HCT116 (cell line): ENCODE results near the gene PPFIA2. TPM values are rescaled to one million over a fixed set of nuclear protein-coding genes. Genes with fewer than 3 reads are reported as not detected.

Experiments
- ATAC-seq: fragments of 200-7000 bp; cut with Tn5 transposase; 2 replicates; pipeline ENCODE4 v1.9.1; 2020; ENCODE audit warnings: mild to moderate bottlenecking, moderate library complexity
- BruUV-seq: library from RNA; stranded (reverse); fragments of 400-500 nt; replicated peaks from 2 replicates; lab custom pipeline; 2021; lab: Mats Ljungman, UMichigan
- CTCF ChIA-PET: fragments of 300-600 bp; sonication (Branson Sonifier 250); formaldehyde crosslinking; loops from one replicate; lab custom pipeline; 2021; ENCODE audit warnings: antibody characterized with exemption; lab: Charles Lee
- POLR2A ChIA-PET: fragments of 300-600, 350-600 bp; sonication (Branson Sonifier 250); formaldehyde crosslinking; loops from one replicate; lab custom pipeline; 2021; ENCODE audit warnings: antibody characterized with exemption; lab: Charles Lee
- RAD21 ChIA-PET, 2 experiments: fragments of 300-600 bp; sonication (Branson Sonifier 250); formaldehyde crosslinking; loops; one replicate each; lab custom pipeline; 2023; ENCODE audit warnings: low total read pairs in 2 of 2; ENCODE audit not compliant: uncharacterized antibody in 2 of 2, unreplicated experiment in 2 of 2, low non-redundant PET in 1 of 2; lab: Charles Lee
- DNase-seq: peaks from one replicate; pipeline ENCODE4 v3.0.0-alpha.2; 2010; ENCODE audit warnings: low read depth, low spot score
- H2AFZ ChIP-seq: fragments of 200-600 bp; shearing (Covaris generic), sonication (generic); 2 replicates; pipeline ENCODE4 v1.6.1; 2017; ENCODE audit warnings: low read depth, mixed run types, mixed read lengths, antibody characterized with exemption, low read length; ENCODE audit not compliant: poor library complexity, severe bottlenecking
- H3K27ac ChIP-seq: 2 replicates; pipeline ENCODE4 v1.5.1; 2012; ENCODE audit warnings: low read depth, low read length
- H3K27me3 ChIP-seq: fragments of 200-600 bp; sonication (generic); 2 replicates; pipeline ENCODE4 v1.6.1; 2016; ENCODE audit warnings: mixed run types, low read length, mixed read lengths; ENCODE audit not compliant: insufficient read depth
- H3K36me3 ChIP-seq, 2 experiments: fragments of 200-500 bp in 1 of 2; fragments of 200-600 bp in 1 of 2; sonication (Bioruptor generic) in 1 of 2; sonication (generic) in 1 of 2; 2 replicates each; pipeline versions ENCODE4 v1.5.1 to v1.6.1; 2014 to 2016; ENCODE audit warnings: low read length in 2 of 2, inconsistent platforms in 1 of 2, mixed read lengths in 1 of 2, mixed run types in 1 of 2; ENCODE audit not compliant: insufficient read depth in 2 of 2, control insufficient read depth in 1 of 2
- H3K4me1 ChIP-seq, 2 experiments: fragments of 200-600 bp in 1 of 2; sonication (generic) in 1 of 2; 2 replicates each; pipeline versions ENCODE4 v1.5.1 to v1.6.1; 2012 to 2017; ENCODE audit warnings: low read length in 2 of 2, inconsistent platforms in 1 of 2, mild to moderate bottlenecking in 1 of 2, mixed read lengths in 1 of 2, mixed run types in 1 of 2, moderate library complexity in 1 of 2; ENCODE audit not compliant: insufficient read depth in 2 of 2, control insufficient read depth in 1 of 2
- H3K4me2 ChIP-seq: fragments of 200-600 bp; sonication (generic); 2 replicates; pipeline ENCODE4 v1.6.1; 2017; ENCODE audit warnings: mixed run types, low read length, mixed read lengths
- H3K4me3 ChIP-seq, 2 experiments: fragments of 200-600 bp in 1 of 2; sonication (generic) in 1 of 2; replicated peaks in 1 of 2; 2 replicates each; pipeline ENCODE4 v1.5.1; 2011 to 2016; ENCODE audit warnings: low read length in 2 of 2, control low read depth in 1 of 2, low read depth in 1 of 2, mild to moderate bottlenecking in 1 of 2, mixed read lengths in 1 of 2, mixed run types in 1 of 2
- H3K79me2 ChIP-seq: fragments of 200-600 bp; sonication (generic); 2 replicates; pipeline ENCODE4 v1.6.1; 2017; ENCODE audit warnings: mild to moderate bottlenecking, mixed run types, low read length, moderate library complexity, mixed read lengths; ENCODE audit not compliant: insufficient read depth
- H3K9ac ChIP-seq: fragments of 200-600 bp; sonication (generic); 2 replicates; pipeline ENCODE4 v1.6.1; 2016; ENCODE audit warnings: low read length, mixed read lengths
- H3K9me2 ChIP-seq: fragments of 200-600 bp; sonication (generic), shearing (Covaris generic); 2 replicates; pipeline ENCODE4 v1.6.1; 2017; ENCODE audit warnings: mixed run types, mild to moderate bottlenecking, moderate library complexity; ENCODE audit not compliant: insufficient read depth
- H3K9me3 ChIP-seq, 2 experiments: fragments of 200-500 bp in 1 of 2; fragments of 200-600 bp in 1 of 2; sonication (Bioruptor generic) in 1 of 2; sonication (generic) in 1 of 2; 2 replicates each; pipeline ENCODE4 v1.6.1; 2014 to 2017; ENCODE audit warnings: low read length in 2 of 2, mixed read lengths in 2 of 2, inconsistent platforms in 1 of 2, low read depth in 1 of 2, mild to moderate bottlenecking in 1 of 2, mixed run types in 1 of 2, moderate library complexity in 1 of 2; ENCODE audit not compliant: control insufficient read depth in 1 of 2, insufficient read depth in 1 of 2
- H4K20me1 ChIP-seq: fragments of 200-600 bp; sonication (generic), shearing (Covaris generic); 2 replicates; pipeline ENCODE4 v1.6.1; 2017; ENCODE audit warnings: mixed run types, mild to moderate bottlenecking, moderate library complexity; ENCODE audit not compliant: insufficient read depth
- ATF3 ChIP-seq: IDR thresholded peaks from 2 replicates; pipeline ENCODE4 v1.6.1; 2012
- CBX3 ChIP-seq: IDR thresholded peaks from 2 replicates; pipeline ENCODE4 v1.6.1; 2012; ENCODE audit warnings: low read depth
- CEBPB ChIP-seq: IDR thresholded peaks from 2 replicates; pipeline ENCODE4 v1.6.1; 2012; ENCODE audit warnings: low read depth
- EGR1 ChIP-seq: IDR thresholded peaks from 2 replicates; pipeline ENCODE4 v1.6.1; 2012; ENCODE audit warnings: low read depth
- ELF1 ChIP-seq: IDR thresholded peaks from 2 replicates; pipeline ENCODE4 v1.6.1; 2012; ENCODE audit warnings: low read depth, borderline replicate concordance
- EZH2 ChIP-seq: fragments of 200-600 bp; sonication (generic); IDR thresholded peaks from 2 replicates; pipeline ENCODE4 v1.6.1; 2017; ENCODE audit warnings: antibody characterized with exemption, mixed run types
- EZH2phosphoT487 ChIP-seq: fragments of 200-600 bp; IDR thresholded peaks from 2 replicates; pipeline ENCODE4 v1.6.1; 2018; ENCODE audit warnings: antibody characterized with exemption, borderline replicate concordance
- FOSL1 ChIP-seq: IDR thresholded peaks from 2 replicates; pipeline ENCODE4 v1.6.1; 2012; ENCODE audit warnings: low read depth
- JUND ChIP-seq: IDR thresholded peaks from 2 replicates; pipeline ENCODE4 v1.6.1; 2012
- POLR2A ChIP-seq: IDR thresholded peaks from 2 replicates; pipeline ENCODE4 v1.7.0; 2011; ENCODE audit warnings: borderline replicate concordance; ENCODE audit not compliant: insufficient read depth, insufficient read length; ENCODE audit errors: extremely low read depth
- POLR2AphosphoS5 ChIP-seq: IDR thresholded peaks from 2 replicates; pipeline ENCODE4 v1.6.1; 2011; ENCODE audit warnings: mild to moderate bottlenecking, low read depth, low read length, moderate library complexity
- RAD21 ChIP-seq: IDR thresholded peaks from 2 replicates; pipeline ENCODE4 v1.6.1; 2012; ENCODE audit warnings: low read depth, mild to moderate bottlenecking
- SIN3A ChIP-seq: IDR thresholded peaks from 2 replicates; pipeline ENCODE4 v1.6.1; 2012; ENCODE audit warnings: low read depth
- SP1 ChIP-seq: IDR thresholded peaks from 2 replicates; pipeline ENCODE4 v1.6.1; 2012; ENCODE audit warnings: low read depth
- SRF ChIP-seq: IDR thresholded peaks from 2 replicates; pipeline ENCODE4 v1.6.1; 2012; ENCODE audit warnings: low read depth
- TCF7L2 ChIP-seq: IDR thresholded peaks from 2 replicates; pipeline ENCODE4 v1.7.0; 2011; ENCODE audit warnings: borderline replicate concordance, inconsistent platforms; ENCODE audit not compliant: insufficient read depth, insufficient read length; ENCODE audit errors: extremely low read depth
- YY1 ChIP-seq: IDR thresholded peaks from 2 replicates; pipeline ENCODE4 v1.6.1; 2011; ENCODE audit warnings: low read length, low read depth, moderate library complexity, mild to moderate bottlenecking; ENCODE audit not compliant: insufficient replicate concordance; ENCODE audit errors: extremely low read depth
- ZFX ChIP-seq: fragments of 450-650 bp; IDR thresholded peaks from 2 replicates; pipeline ENCODE4 v1.6.1; 2017
- ZNF274 ChIP-seq: fragments of 200-500 bp; sonication (Bioruptor generic); IDR thresholded peaks from 2 replicates; pipeline ENCODE4 v1.6.1; 2014; ENCODE audit warnings: mild to moderate bottlenecking, low read depth, low read length, inconsistent platforms
- intact Hi-C: fragments of 100-400 bp; cut with micrococcal nuclease; formaldehyde crosslinking; loops from 2 replicates; pipeline ENCODE4 v1.10.0; 2022
- total RNA-seq: library from RNA; stranded (reverse); gene quantifications from one replicate; pipeline ENCODE4 v1.2.1, GENCODE V29; 2021; ENCODE audit not compliant: unreplicated experiment
- TF ChIP-seq, protein P1 (sequence below): IDR thresholded peaks from 2 replicates; pipeline ENCODE4 v1.6.1; 2012; ENCODE audit warnings: low read depth

PPFIA2 gene
- total RNA-seq, 1 experiment from 2014 or later: not detected

GRCh38 chr12:81327425-81327824, 431.7 kb downstream of the PPFIA2 start:
- TF ChIP-seq RAD21: no peak
- no peak for TF ChIP-seq ZFX
- TF ChIP-seq ELF1: no peak
- no peak for TF ChIP-seq EGR1
- TF ChIP-seq POLR2AphosphoS5: no peak
- no peak for TF ChIP-seq TCF7L2
- no peak for TF ChIP-seq JUND
- TF ChIP-seq SRF: no peak
- TF ChIP-seq FOSL1: no peak
- TF ChIP-seq SIN3A: no peak
- no peak for TF ChIP-seq ZNF274
- no peak for TF ChIP-seq POLR2A
- no peak for TF ChIP-seq EZH2
- no peak for TF ChIP-seq EZH2phosphoT487
- TF ChIP-seq, protein P1, sequence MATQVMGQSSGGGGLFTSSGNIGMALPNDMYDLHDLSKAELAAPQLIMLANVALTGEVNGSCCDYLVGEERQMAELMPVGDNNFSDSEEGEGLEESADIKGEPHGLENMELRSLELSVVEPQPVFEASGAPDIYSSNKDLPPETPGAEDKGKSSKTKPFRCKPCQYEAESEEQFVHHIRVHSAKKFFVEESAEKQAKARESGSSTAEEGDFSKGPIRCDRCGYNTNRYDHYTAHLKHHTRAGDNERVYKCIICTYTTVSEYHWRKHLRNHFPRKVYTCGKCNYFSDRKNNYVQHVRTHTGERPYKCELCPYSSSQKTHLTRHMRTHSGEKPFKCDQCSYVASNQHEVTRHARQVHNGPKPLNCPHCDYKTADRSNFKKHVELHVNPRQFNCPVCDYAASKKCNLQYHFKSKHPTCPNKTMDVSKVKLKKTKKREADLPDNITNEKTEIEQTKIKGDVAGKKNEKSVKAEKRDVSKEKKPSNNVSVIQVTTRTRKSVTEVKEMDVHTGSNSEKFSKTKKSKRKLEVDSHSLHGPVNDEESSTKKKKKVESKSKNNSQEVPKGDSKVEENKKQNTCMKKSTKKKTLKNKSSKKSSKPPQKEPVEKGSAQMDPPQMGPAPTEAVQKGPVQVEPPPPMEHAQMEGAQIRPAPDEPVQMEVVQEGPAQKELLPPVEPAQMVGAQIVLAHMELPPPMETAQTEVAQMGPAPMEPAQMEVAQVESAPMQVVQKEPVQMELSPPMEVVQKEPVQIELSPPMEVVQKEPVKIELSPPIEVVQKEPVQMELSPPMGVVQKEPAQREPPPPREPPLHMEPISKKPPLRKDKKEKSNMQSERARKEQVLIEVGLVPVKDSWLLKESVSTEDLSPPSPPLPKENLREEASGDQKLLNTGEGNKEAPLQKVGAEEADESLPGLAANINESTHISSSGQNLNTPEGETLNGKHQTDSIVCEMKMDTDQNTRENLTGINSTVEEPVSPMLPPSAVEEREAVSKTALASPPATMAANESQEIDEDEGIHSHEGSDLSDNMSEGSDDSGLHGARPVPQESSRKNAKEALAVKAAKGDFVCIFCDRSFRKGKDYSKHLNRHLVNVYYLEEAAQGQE: no peak
- no peak for TF ChIP-seq CBX3
- TF ChIP-seq YY1: no peak
- no peak for TF ChIP-seq ATF3
- no peak for TF ChIP-seq SP1
- TF ChIP-seq CEBPB: no peak
- no peak overlapping the region for H2AFZ ChIP-seq
- H3K79me2 ChIP-seq: no peaks in the 10 kb centered on the region
- RAD21 ChIA-PET: no interaction called here
- no TSS peak for BruUV-seq
- H3K4me2 ChIP-seq: no peak overlapping the region
- ATAC-seq: no peak
- CTCF ChIA-PET: no interaction called here
- no peak overlapping the region for H3K4me3 ChIP-seq
- H3K4me1 ChIP-seq: no peaks in the 10 kb centered on the region
- H3K36me3 ChIP-seq: no peaks in the 10 kb centered on the region
- no peaks in the 10 kb centered on the region for H3K9me2 ChIP-seq
- no peaks in the 10 kb centered on the region for H4K20me1 ChIP-seq
- H3K27me3 ChIP-seq: no peaks in the 10 kb centered on the region
- POLR2A ChIA-PET: no interaction called here
- H3K9me3 ChIP-seq: no peaks in the 10 kb centered on the region
- H3K27ac ChIP-seq: no peak overlapping the region
- no peak overlapping the region for H3K9ac ChIP-seq
- intact Hi-C loops: no loop called here
- DNase-seq: no peak
